Tibial nerve (tissue), 4 donors: ENCODE data around the gene C5orf63. TPM values are rescaled to one million over a fixed set of nuclear protein-coding genes. Genes with fewer than 3 reads are reported as not detected.

ENCODE experiments used
- DNase-seq, 2 donors: peaks; one replicate each; pipeline ENCODE4 v3.0.0-alpha.2; 2019; ENCODE audit warnings: low spot score in 2 of 2
- H3K27ac ChIP-seq, 4 donors: fragments of 200-600 bp; sonication (generic) in 3 of 4; one replicate each; pipeline ENCODE4 v1.5.1; 2017 to 2019; ENCODE audit warnings: mild to moderate bottlenecking in 1 of 4
- H3K27me3 ChIP-seq, 2 donors: fragments of 200-600 bp; sonication (generic) in 1 of 2; one replicate each; pipeline versions ENCODE4 v1.5.1 to v1.6.0; 2017 to 2019
- H3K36me3 ChIP-seq, 3 donors: fragments of 200-600 bp; sonication (generic); one replicate each; pipeline ENCODE4 v1.5.1; 2018 to 2019
- H3K4me1 ChIP-seq, 4 donors: fragments of 200-600 bp; sonication (generic) in 3 of 4; one replicate each; pipeline ENCODE4 v1.5.1; 2017 to 2019
- H3K4me3 ChIP-seq, 4 donors: fragments of 200-600 bp; sonication (generic) in 3 of 4; one replicate each; pipeline ENCODE4 v1.5.1; 2017 to 2019; ENCODE audit warnings: mild to moderate bottlenecking in 1 of 4, moderate library complexity in 1 of 4
- H3K9me3 ChIP-seq, 4 donors: fragments of 200-600 bp; sonication (generic) in 3 of 4; one replicate each; pipeline ENCODE4 v1.5.1; 2017 to 2019
- CTCF ChIP-seq, 5 experiments: fragments of 200-600 bp in 3 of 5; fragments of 450-650 bp in 2 of 5; sonication (generic) in 3 of 5; IDR thresholded peaks; one replicate each; pipeline ENCODE4 v1.5.1; 2016 to 2019; ENCODE audit warnings: antibody characterized with exemption in 5 of 5, mild to moderate bottlenecking in 3 of 5, moderate library complexity in 2 of 5
- EP300 ChIP-seq, 2 donors: sonication (generic); formaldehyde crosslinking; IDR thresholded peaks; one replicate each; pipeline ENCODE4 v1.6.1; 2017; ENCODE audit warnings: antibody characterized with exemption in 2 of 2, mild to moderate bottlenecking in 1 of 2
- POLR2A ChIP-seq, 2 donors: fragments of 450-650 bp; IDR thresholded peaks; one replicate each; pipeline ENCODE4 v1.6.1; 2017; ENCODE audit warnings: antibody characterized with exemption in 2 of 2, mild to moderate bottlenecking in 2 of 2, moderate library complexity in 2 of 2
- WGBS, 2 donors: methylation state at CpG; one replicate each; pipeline ENCODE4 v1.1.5; 2018; 5-methylcytosine and 5-hydroxymethylcytosine counted together
- total RNA-seq, 4 donors: library from RNA; depleted of rRNA; stranded (reverse); fragments of >200 nt; gene quantifications; one replicate each; pipeline ENCODE4 v1.1.0, GENCODE V29; 2016

C5orf63 gene
- total RNA-seq, 4 donors from 2014 or later: 1.0 to 7.2 (median 2.0) TPM

DNA sequence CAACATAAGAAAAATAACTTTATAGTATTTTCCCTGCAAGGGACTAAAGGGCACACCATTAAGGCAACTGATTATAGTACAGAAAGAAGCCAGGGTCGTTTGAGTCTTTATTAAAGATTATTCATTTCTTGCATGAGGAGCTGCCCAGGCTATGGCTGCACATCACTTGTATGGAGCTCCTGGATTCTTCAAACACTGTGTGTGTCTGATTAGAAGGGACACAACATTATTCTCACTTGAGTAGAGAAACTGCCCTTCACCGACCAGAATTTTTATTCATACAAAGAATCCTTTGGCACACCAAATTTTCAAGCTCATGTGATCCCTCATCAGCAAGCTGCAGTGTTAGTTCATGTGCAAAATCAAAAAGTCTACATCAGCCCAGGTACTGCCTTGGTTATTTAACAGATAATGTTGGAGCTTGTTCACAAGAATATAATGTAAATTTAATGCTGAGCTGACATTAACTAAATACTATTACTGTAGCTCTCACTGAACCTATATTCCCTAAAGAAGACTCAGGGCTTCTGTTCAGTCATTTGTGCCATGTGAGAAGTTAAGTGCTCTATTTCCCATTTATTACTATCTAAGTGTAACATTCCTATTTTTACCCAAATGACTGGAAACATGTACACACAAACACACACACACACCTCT lies 9.9 kb downstream of the C5orf63 start:
- H3K4me1 ChIP-seq: no peaks in the 10 kb centered on the region
- TF ChIP-seq POLR2A (IDR thresholded peaks at IDR 0.05): no peak
- TF ChIP-seq EP300 (IDR thresholded peaks at IDR 0.05): no peak
- TF ChIP-seq CTCF (IDR thresholded peaks at IDR 0.05): no peak
- H3K9me3 ChIP-seq: no peaks in the 10 kb centered on the region
- DNase-seq: no peak
- 65 to 83% methylated on average over 2 of the region's 2 CpGs for WGBS, 2 donors
- no peak overlapping the region for H3K27ac ChIP-seq
- H3K27me3 ChIP-seq: no peaks in the 10 kb centered on the region
- H3K36me3 ChIP-seq: no peaks in the 10 kb centered on the region
- H3K4me3 ChIP-seq: no peak overlapping the region

GRCh38 chr5:127061956-127062355 lies 11.3 kb downstream of the C5orf63 start:
- no peak for TF ChIP-seq EP300 (IDR thresholded peaks at IDR 0.05)
- no peak for TF ChIP-seq CTCF (IDR thresholded peaks at IDR 0.05)
- no peak for TF ChIP-seq POLR2A (IDR thresholded peaks at IDR 0.05)
- 74 to 88% methylated on average over 1 of the region's 1 CpG for WGBS, 2 donors
- Histone ChIP-seq H3K36me3 (no peaks in the 10 kb centered on the region), H3K9me3 (no peaks in the 10 kb centered on the region), H3K4me3 (no peak overlapping the region), H3K4me1 (no peaks in the 10 kb centered on the region), H3K27ac (no peak overlapping the region), H3K27me3 (no peaks in the 10 kb centered on the region)
- no peak for DNase-seq

GRCh38 chr5:127061537-127061936 lies 11.8 kb downstream of the C5orf63 start:
- TF ChIP-seq POLR2A (IDR thresholded peaks at IDR 0.05) (no peak), EP300 (IDR thresholded peaks at IDR 0.05) (no peak), CTCF (IDR thresholded peaks at IDR 0.05) (no peak)
- Histone ChIP-seq H3K9me3 (no peaks in the 10 kb centered on the region), H3K36me3 (no peaks in the 10 kb centered on the region), H3K27ac (no peak overlapping the region), H3K4me3 (no peak overlapping the region), H3K27me3 (no peaks in the 10 kb centered on the region), H3K4me1 (no peaks in the 10 kb centered on the region)
- WGBS, 2 donors: 86 to 90% methylated on average over 1 of the region's 1 CpG
- no peak for DNase-seq

DNA sequence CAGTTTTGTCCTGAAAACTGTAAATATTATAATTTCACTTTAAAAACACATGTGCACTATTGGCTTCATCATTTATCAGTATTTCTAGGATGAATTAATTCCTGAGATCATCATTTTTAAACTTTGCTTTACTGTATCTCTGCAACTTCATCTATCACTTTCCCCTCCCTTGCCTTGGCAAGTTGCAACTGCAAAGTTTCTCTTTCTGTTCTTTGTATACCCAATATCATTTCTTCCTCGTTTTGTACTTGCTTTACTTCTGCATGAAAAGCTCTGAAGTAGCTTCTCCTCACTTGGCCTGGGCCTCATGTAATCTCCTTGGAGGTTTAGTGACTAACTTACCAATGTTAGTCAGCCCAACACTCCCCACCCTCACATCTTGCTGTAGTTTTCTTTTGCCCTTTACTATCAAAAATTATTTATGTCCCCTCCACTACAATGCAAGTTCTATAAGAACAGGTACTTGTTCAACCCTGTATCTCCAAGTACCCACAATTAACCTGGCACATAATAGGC lies 12.8 kb downstream of the C5orf63 start:
- Histone ChIP-seq H3K27me3 (no peaks in the 10 kb centered on the region), H3K27ac (no peak overlapping the region), H3K4me3 (no peak overlapping the region), H3K9me3 (no peaks in the 10 kb centered on the region), H3K36me3 (peaks cover 0 to 5% (median 0%) of the 10 kb centered on the region in 3 donors), H3K4me1 (no peaks in the 10 kb centered on the region)
- TF ChIP-seq POLR2A (IDR thresholded peaks at IDR 0.05): no peak
- TF ChIP-seq EP300 (IDR thresholded peaks at IDR 0.05): no peak
- TF ChIP-seq CTCF (IDR thresholded peaks at IDR 0.05): no peak
- no peak for DNase-seq
- WGBS, 2 donors: 67 to 68% methylated on average over 1 of the region's 1 CpG

DNA sequence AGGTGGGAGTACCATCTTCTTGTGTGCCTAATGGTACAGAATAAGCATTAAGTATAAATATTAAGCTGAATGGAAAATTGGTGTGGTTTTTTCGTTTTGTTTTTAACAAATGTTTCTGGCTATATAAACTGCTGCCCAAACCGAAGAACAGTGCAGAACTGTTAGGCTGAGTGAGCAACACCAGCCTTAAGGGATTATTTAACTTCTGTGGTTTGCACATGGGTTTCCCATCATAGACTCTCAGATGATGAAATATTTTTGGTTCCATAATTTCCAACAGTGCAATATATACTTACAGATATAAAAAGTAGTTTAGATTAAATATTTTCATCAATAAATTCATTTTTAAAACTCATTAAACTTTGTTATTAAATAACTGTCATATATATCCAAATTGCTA lies 16.4 kb downstream of the C5orf63 start:
- no peaks in the 10 kb centered on the region for H3K9me3 ChIP-seq
- no peak for TF ChIP-seq EP300 (IDR thresholded peaks at IDR 0.05)
- TF ChIP-seq CTCF (IDR thresholded peaks at IDR 0.05): no peak
- no peak for TF ChIP-seq POLR2A (IDR thresholded peaks at IDR 0.05)
- H3K4me3 ChIP-seq: no peak overlapping the region
- 51 to 56% methylated on average over 2 of the region's 2 CpGs for WGBS, 2 donors
- H3K27ac ChIP-seq: no peak overlapping the region
- no peaks in the 10 kb centered on the region for H3K4me1 ChIP-seq
- H3K27me3 ChIP-seq: no peaks in the 10 kb centered on the region
- H3K36me3 ChIP-seq: peaks cover 0 to 5% (median 0%) of the 10 kb centered on the region in 3 donors
- DNase-seq: no peak
